GM21381 (cell line): ENCODE data around the gene ENTREP3.
"Not testable (repeated sequence)": the region's sequence is repeated elsewhere in the genome, so short reads cannot be mapped to it uniquely, and the experiment has no call there.

Source experiments
- ATAC-seq: cut with Tn5 transposase; IDR thresholded peaks from one replicate; pipeline ENCODE4 v1.9.1; 2021; ENCODE audit warnings: mild to moderate bottlenecking, moderate library complexity; ENCODE audit not compliant: unreplicated experiment

ENTREP3 gene

GRCh38 chr1:155253208-155253607 lies 2.1 kb downstream of the ENTREP3 start:
- no peak for ATAC-seq

GRCh38 chr1:155251566-155251965 lies 3.7 kb downstream of the ENTREP3 start:
- ATAC-seq = no peak

- peak; percentile 86 for ATAC-seq
These were observed 4.4 kb downstream of the ENTREP3 start for GRCh38 chr1:155250633-155251449.

GRCh38 chr1:155250246-155250632 lies 5.0 kb downstream of the ENTREP3 start:
- ATAC-seq = peak; percentile 17

GRCh38 chr1:155247667-155248553 lies 7.4 kb downstream of the ENTREP3 start:
- ATAC-seq = no peak

- not testable (repeated sequence) for ATAC-seq
These were observed 8.5 kb downstream of the ENTREP3 start for GRCh38 chr1:155246796-155247195.

GRCh38 chr1:155245163-155245524 lies 10.1 kb downstream of the ENTREP3 start:
- ATAC-seq = no peak

GRCh38 chr1:155244368-155245162 lies 10.7 kb downstream of the ENTREP3 start:
- peak; percentile 89 for ATAC-seq

- no peak for ATAC-seq
These were observed 12.4 kb downstream of the ENTREP3 start for GRCh38 chr1:155242805-155243358.

- ATAC-seq = no peak
These were observed 13.4 kb downstream of the ENTREP3 start for GRCh38 chr1:155241841-155242264.

GRCh38 chr1:155241069-155241679 lies 14.1 kb downstream of the ENTREP3 start:
- ATAC-seq = no peak

- ATAC-seq = no peak
These were observed 18.8 kb downstream of the ENTREP3 start for GRCh38 chr1:155236451-155236850.

GRCh38 chr1:155235375-155235774 lies 19.9 kb downstream of the ENTREP3 start:
- ATAC-seq = not testable (repeated sequence)

GRCh38 chr1:155233502-155233901 lies 21.8 kb downstream of the ENTREP3 start:
- not testable (repeated sequence) for ATAC-seq

GRCh38 chr1:155232001-155232978 lies 23.0 kb downstream of the ENTREP3 start:
- ATAC-seq = not testable (repeated sequence)

- not testable (repeated sequence) for ATAC-seq
These were observed 24.0 kb downstream of the ENTREP3 start for GRCh38 chr1:155231302-155231701.

GRCh38 chr1:155228096-155228427 lies 27.2 kb downstream of the ENTREP3 start:
- no peak for ATAC-seq

- peak; percentile 92 for ATAC-seq
These were observed 27.8 kb downstream of the ENTREP3 start for GRCh38 chr1:155227261-155228095.
